Glutamatergic neuron (in vitro differentiated cells): Measurements from ENCODE around the gene MALAT1. TPM values are rescaled to one million over a fixed set of nuclear protein-coding genes. Genes with fewer than 3 reads are reported as not detected.

ENCODE experiments used
- DNase-seq: peaks from one replicate; pipeline ENCODE4 v3.0.0; 2022
- H3K27ac Mint-ChIP-seq: one replicate; pipeline ENCODE4 v1.8.0; 2020; ENCODE audit warnings: mild to moderate bottlenecking, mixed read lengths, inconsistent platforms; ENCODE audit not compliant: unreplicated experiment
- H3K27me3 Mint-ChIP-seq: one replicate; pipeline ENCODE4 v1.8.0; 2020; ENCODE audit warnings: mild to moderate bottlenecking, moderate library complexity, mixed read lengths, inconsistent platforms; ENCODE audit not compliant: unreplicated experiment
- H3K36me3 Mint-ChIP-seq: one replicate; pipeline ENCODE4 v1.8.0; 2020; ENCODE audit warnings: mild to moderate bottlenecking, mixed read lengths, inconsistent platforms; ENCODE audit not compliant: unreplicated experiment
- H3K4me1 Mint-ChIP-seq: one replicate; pipeline ENCODE4 v1.8.0; 2020; ENCODE audit warnings: mild to moderate bottlenecking, low read depth, mixed read lengths, inconsistent platforms; ENCODE audit not compliant: unreplicated experiment
- H3K4me3 Mint-ChIP-seq: one replicate; pipeline ENCODE4 v1.8.0; 2020; ENCODE audit warnings: mild to moderate bottlenecking, mixed read lengths, inconsistent platforms; ENCODE audit not compliant: unreplicated experiment
- H3K9me3 Mint-ChIP-seq: one replicate; pipeline ENCODE4 v1.8.0; 2020; ENCODE audit warnings: mild to moderate bottlenecking, moderate library complexity, mixed read lengths, inconsistent platforms; ENCODE audit not compliant: unreplicated experiment
- CTCF ChIP-seq: fragments of 200-600 bp; sonication (generic); IDR thresholded peaks from one replicate; pipeline ENCODE4 v1.5.0; 2021; ENCODE audit not compliant: partially characterized antibody, unreplicated experiment
- total RNA-seq: library from RNA; stranded (reverse); fragmentation: NEBNext Ultra II Directional; extraction: Animal tissue kit (Norgen Biotek cat#: 25700); gene quantifications from one replicate; pipeline ENCODE4 v1.2.1, GENCODE V29; 2021; ENCODE audit not compliant: unreplicated experiment

Gene MALAT1
- total RNA-seq, 1 donor from 2014 or later = 18,218 TPM

GRCh38 chr11:65476632-65477148, 22.2 kb upstream of the MALAT1 start:
- no peak for TF ChIP-seq CTCF
- peaks cover 2% of the 10 kb centered on the region for H3K27me3 Mint-ChIP-seq
- peaks cover 28% of the 10 kb centered on the region for H3K4me1 Mint-ChIP-seq
- H3K4me3 Mint-ChIP-seq = peak overlapping the region; percentile 92
- H3K27ac Mint-ChIP-seq = peak overlapping the region; percentile 99
- H3K9me3 Mint-ChIP-seq = peaks cover 10% of the 10 kb centered on the region
- no peaks in the 10 kb centered on the region for H3K36me3 Mint-ChIP-seq
- DNase-seq = no peak

GRCh38 chr11:65477149-65477965, 21.5 kb upstream of the MALAT1 start:
- TF ChIP-seq CTCF = no peak
- H3K4me3 Mint-ChIP-seq = peak overlapping the region; percentile 92
- peaks cover 2% of the 10 kb centered on the region for H3K27me3 Mint-ChIP-seq
- no peaks in the 10 kb centered on the region for H3K36me3 Mint-ChIP-seq
- DNase-seq = peak; percentile 96
- H3K27ac Mint-ChIP-seq = peak overlapping the region; percentile 100
- H3K4me1 Mint-ChIP-seq = peaks cover 24% of the 10 kb centered on the region
- peaks cover 8% of the 10 kb centered on the region for H3K9me3 Mint-ChIP-seq

- peaks cover 8% of the 10 kb centered on the region for H3K9me3 Mint-ChIP-seq
- no peak for DNase-seq
- TF ChIP-seq CTCF = no peak
- H3K36me3 Mint-ChIP-seq = no peaks in the 10 kb centered on the region
- H3K27ac Mint-ChIP-seq = peak overlapping the region; percentile 78
- peaks cover 24% of the 10 kb centered on the region for H3K4me1 Mint-ChIP-seq
- H3K4me3 Mint-ChIP-seq = peak overlapping the region; percentile 38
- H3K27me3 Mint-ChIP-seq = peaks cover 2% of the 10 kb centered on the region
Measured at GRCh38 chr11:65478388-65479183, 20.3 kb upstream of the MALAT1 start.

GRCh38 chr11:65479184-65480145, 19.4 kb upstream of the MALAT1 start:
- Mint-ChIP-seq H3K27ac (peak overlapping the region; percentile 78), H3K4me3 (peak overlapping the region; percentile 63), H3K36me3 (no peaks in the 10 kb centered on the region), H3K4me1 (peaks cover 24% of the 10 kb centered on the region), H3K9me3 (peaks cover 8% of the 10 kb centered on the region), H3K27me3 (peaks cover 2% of the 10 kb centered on the region)
- TF ChIP-seq CTCF = no peak
- peak; percentile 43 for DNase-seq
